ENCODE data around the gene DMWD. TPM values are rescaled to one million over a fixed set of nuclear protein-coding genes. Genes with fewer than 3 reads are reported as not detected.

DMWD gene
- total and polyA plus RNA-seq, 2 of the 13 experiments (the other 11 are each of a cell fraction or from before 2014, with no cell fraction given), result 10.3 to 14.9 TPM

- ChIA-PET CTCF (ENCODE audit: low intra/inter-chr PET ratio, low total read pairs) (no interaction called here), POLR2A (no interaction called here)
- Histone ChIP-seq H3K4me1 (ENCODE audit: insufficient read depth, low read length) (peaks cover 24% of the 10 kb centered on the region), H2AFZ (ENCODE audit: low read length) (no peak overlapping the region), H4K20me1 (ENCODE audit: insufficient read depth, low read length) (no peaks in the 10 kb centered on the region), H3K79me2 (ENCODE audit: insufficient read depth, low read length) (no peaks in the 10 kb centered on the region), H3K9ac (ENCODE audit: insufficient read depth, low read depth, low read length) (no peak overlapping the region), H3K4me2 (ENCODE audit: low read depth, low read length) (no peak overlapping the region), H3K27me3 (ENCODE audit: control insufficient read depth in 1 of 2, insufficient read depth in 2 of 2, low read length in 2 of 2) (peaks cover 0 to 32% of the 10 kb centered on the region in 2 experiments; a peak in 2 of 5 replicates), H3K9me3 (ENCODE audit: low read length) (no peaks in the 10 kb centered on the region), H3K27ac (ENCODE audit: extremely low read length, insufficient read depth, low read length) (no peak overlapping the region), H3K36me3 (replicated peaks in 1 of 2; ENCODE audit: control insufficient read depth in 1 of 2, insufficient read depth in 2 of 2, low read length in 2 of 2) (no peaks in the 10 kb centered on the region), H3K4me3 (replicated peaks in 1 of 3; ENCODE audit: insufficient read depth in 1 of 3, low read depth in 2 of 3, low read length in 3 of 3) (no peak overlapping the region)
- no peak for FAIRE-seq
- 28% methylated on average over 4 of the region's 5 CpGs for WGBS (ENCODE audit: low lambda C conversion rate)
- intact Hi-C loops (cut with micrococcal nuclease; ENCODE audit: unreplicated experiment) (no loop called here), in situ Hi-C loops (cut with HindIII; ENCODE audit: extremely low pct_ligation_motif_present, low pct_unique_long_range_greater_than_20kb) (no loop called here)
- TF ChIP-seq HOXA3 (CRISPR knock-in tag; IDR thresholded peaks at IDR 0.05), result no peak
- no peak for TF ChIP-seq ZXDC (CRISPR knock-in tag; IDR thresholded peaks at IDR 0.05)
- TF ChIP-seq MZF1 (CRISPR knock-in tag; IDR thresholded peaks at IDR 0.05; ENCODE audit: borderline replicate concordance), result no peak
- no peak for TF ChIP-seq MAFK (conservative IDR thresholded peaks at IDR 0.05 in 1 of 2, IDR thresholded peaks at IDR 0.05 in 1 of 2; ENCODE audit: low read length in 2 of 2)
- TF ChIP-seq ZZZ3 (CRISPR knock-in tag; IDR thresholded peaks at IDR 0.05; ENCODE audit: borderline replicate concordance), result no peak
- no peak for TF ChIP-seq ZNF337 (CRISPR knock-in tag; IDR thresholded peaks at IDR 0.05; ENCODE audit: borderline replicate concordance, low read depth)
- no peak for ATAC-seq
- BruUV-seq (replicated peaks), result no TSS peak
- no peak for DNase-seq (ENCODE audit: low spot score)
Measured at GRCh38 chr19:45747513-45747912, 45.1 kb downstream of the DMWD start.

- no peaks in the 10 kb centered on the region for H3K79me2 ChIP-seq (ENCODE audit: insufficient read depth, low read length)
- no peak overlapping the region for H3K4me2 ChIP-seq (ENCODE audit: low read depth, low read length)
- POLR2A ChIA-PET, result no interaction called here
- H3K9ac ChIP-seq (ENCODE audit: insufficient read depth, low read depth, low read length), result no peak overlapping the region
- H3K4me3 ChIP-seq (replicated peaks in 1 of 3; ENCODE audit: insufficient read depth in 1 of 3, low read depth in 2 of 3, low read length in 3 of 3), result no peak overlapping the region
- 48% methylated on average over 5 of the region's 5 CpGs for WGBS (ENCODE audit: low lambda C conversion rate)
- H3K27ac ChIP-seq (ENCODE audit: extremely low read length, insufficient read depth, low read length), result no peak overlapping the region
- in situ Hi-C loops (cut with HindIII; ENCODE audit: extremely low pct_ligation_motif_present, low pct_unique_long_range_greater_than_20kb) (no loop called here), intact Hi-C loops (cut with micrococcal nuclease; ENCODE audit: unreplicated experiment) (no loop called here)
- ATAC-seq (no peak), FAIRE-seq (no peak), DNase-seq (ENCODE audit: low spot score) (no peak)
- BruUV-seq (replicated peaks), result no TSS peak
- no peaks in the 10 kb centered on the region for H4K20me1 ChIP-seq (ENCODE audit: insufficient read depth, low read length)
- no peaks in the 10 kb centered on the region for H3K36me3 ChIP-seq (replicated peaks in 1 of 2; ENCODE audit: control insufficient read depth in 1 of 2, insufficient read depth in 2 of 2, low read length in 2 of 2)
- no peak overlapping the region for H2AFZ ChIP-seq (ENCODE audit: low read length)
- no peaks in the 10 kb centered on the region for H3K9me3 ChIP-seq (ENCODE audit: low read length)
- CTCF ChIA-PET (ENCODE audit: low intra/inter-chr PET ratio, low total read pairs), result no interaction called here
- peaks cover 0 to 32% of the 10 kb centered on the region in 2 experiments; a peak in 2 of 5 replicates for H3K27me3 ChIP-seq (ENCODE audit: control insufficient read depth in 1 of 2, insufficient read depth in 2 of 2, low read length in 2 of 2)
- peaks cover 30% of the 10 kb centered on the region for H3K4me1 ChIP-seq (ENCODE audit: insufficient read depth, low read length)
- TF ChIP-seq ZNF318 (CRISPR knock-in tag; IDR thresholded peaks at IDR 0.05), result no peak
- no peak for TF ChIP-seq ZNF354B (CRISPR knock-in tag; IDR thresholded peaks at IDR 0.05)
Measured at GRCh38 chr19:45746866-45747265, 45.8 kb downstream of the DMWD start.
